Neural crest cell (in vitro differentiated cells): ENCODE data around the gene CLIC6. TPM values are rescaled to one million over a fixed set of nuclear protein-coding genes. Genes with fewer than 3 reads are reported as not detected.

ENCODE experiments used
- DNase-seq: peaks from one replicate; pipeline ENCODE4 v3.0.0; 2021; ENCODE audit warnings: low read depth, mixed read lengths, low spot score
- H3K27ac Mint-ChIP-seq: one replicate; pipeline ENCODE4 v1.8.0; 2021; ENCODE audit warnings: mild to moderate bottlenecking, mixed read lengths; ENCODE audit not compliant: unreplicated experiment
- H3K27me3 Mint-ChIP-seq: 2 replicates; pipeline ENCODE4 v1.8.0; 2021; ENCODE audit warnings: low read depth, mild to moderate bottlenecking, mixed read lengths
- H3K36me3 Mint-ChIP-seq: 2 replicates; pipeline ENCODE4 v1.8.0; 2021; ENCODE audit warnings: low read depth, mild to moderate bottlenecking, mixed read lengths
- H3K4me1 Mint-ChIP-seq: 2 replicates; pipeline ENCODE4 v1.8.0; 2021; ENCODE audit warnings: mixed read lengths
- H3K4me3 Mint-ChIP-seq: one replicate; pipeline ENCODE4 v1.8.0; 2021; ENCODE audit warnings: mild to moderate bottlenecking, mixed read lengths
- H3K9me3 Mint-ChIP-seq: 2 replicates; pipeline ENCODE4 v1.8.0; 2021; ENCODE audit warnings: mixed read lengths
- CTCF ChIP-seq: fragments of 200-600 bp; sonication (generic); conservative IDR thresholded peaks from 2 replicates; pipeline ENCODE4 v1.5.0; 2021; ENCODE audit warnings: antibody characterized with exemption, mild to moderate bottlenecking
- total RNA-seq: library from RNA; stranded (reverse); gene quantifications from 2 replicates; pipeline ENCODE4 v1.2.1, GENCODE V29; 2021

The CLIC6 gene
- total RNA-seq, 1 donor from 2014 or later, result 0.19 TPM

- TF ChIP-seq CTCF, result no peak
- no peak for DNase-seq
- Mint-ChIP-seq H3K27me3 (no peaks in the 10 kb centered on the region), H3K9me3 (peaks cover 2% of the 10 kb centered on the region), H3K4me1 (no peaks in the 10 kb centered on the region), H3K36me3 (no peaks in the 10 kb centered on the region), H3K27ac (no peak overlapping the region), H3K4me3 (no peak overlapping the region)
Measured at GRCh38 chr21:34705011-34705410, 36.2 kb downstream of the CLIC6 start.

- TF ChIP-seq CTCF, result no peak
- Mint-ChIP-seq H3K4me1 (no peaks in the 10 kb centered on the region), H3K4me3 (no peak overlapping the region), H3K36me3 (no peaks in the 10 kb centered on the region), H3K27ac (no peak overlapping the region), H3K27me3 (no peaks in the 10 kb centered on the region), H3K9me3 (peaks cover under 1% of the 10 kb centered on the region)
- DNase-seq, result no peak
Measured at GRCh38 chr21:34706337-34706736, 37.5 kb downstream of the CLIC6 start.

- no peaks in the 10 kb centered on the region for H3K9me3 Mint-ChIP-seq
- H3K36me3 Mint-ChIP-seq, result no peaks in the 10 kb centered on the region
- H3K27me3 Mint-ChIP-seq, result no peaks in the 10 kb centered on the region
- no peak overlapping the region for H3K27ac Mint-ChIP-seq
- no peak for DNase-seq
- TF ChIP-seq CTCF, result no peak
- H3K4me1 Mint-ChIP-seq, result no peaks in the 10 kb centered on the region
- H3K4me3 Mint-ChIP-seq, result no peak overlapping the region
Measured at GRCh38 chr21:34707876-34708325, 39.1 kb downstream of the CLIC6 start.

GRCh38 chr21:34713621-34714020, 44.8 kb downstream of the CLIC6 start:
- no peak overlapping the region for H3K27ac Mint-ChIP-seq
- peaks cover 7% of the 10 kb centered on the region for H3K27me3 Mint-ChIP-seq
- H3K36me3 Mint-ChIP-seq, result no peaks in the 10 kb centered on the region
- TF ChIP-seq CTCF, result no peak
- DNase-seq, result no peak
- no peaks in the 10 kb centered on the region for H3K4me1 Mint-ChIP-seq
- H3K4me3 Mint-ChIP-seq, result no peak overlapping the region
- H3K9me3 Mint-ChIP-seq, result no peaks in the 10 kb centered on the region

- no peak for TF ChIP-seq CTCF
- DNase-seq, result no peak
Measured at GRCh38 chr21:34715518-34715917, 46.7 kb downstream of the CLIC6 start.

More at GRCh38 chr21:34715518-34715917, 46.7 kb downstream of the CLIC6 start:
- no peak overlapping the region for H3K27ac Mint-ChIP-seq
- H3K27me3 Mint-ChIP-seq, result peaks cover 7% of the 10 kb centered on the region
- no peaks in the 10 kb centered on the region for H3K9me3 Mint-ChIP-seq
- H3K4me3 Mint-ChIP-seq, result no peak overlapping the region
- no peaks in the 10 kb centered on the region for H3K4me1 Mint-ChIP-seq
- H3K36me3 Mint-ChIP-seq, result no peaks in the 10 kb centered on the region
